GM18505 (cell line): ENCODE measurements around the gene TACC2.
"Not testable (repeated sequence)": the region's sequence is repeated elsewhere in the genome, so short reads cannot be mapped to it uniquely, and the experiment has no call there.

Experiments
- ATAC-seq: cut with Tn5 transposase; IDR thresholded peaks from one replicate; pipeline ENCODE4 v1.9.1; 2021; ENCODE audit not compliant: unreplicated experiment
- POLR2A ChIP-seq: IDR thresholded peaks from 4 replicates; pipeline ENCODE4 v1.6.1; 2011; ENCODE audit warnings: borderline replicate concordance; ENCODE audit not compliant: insufficient read depth, insufficient read length; ENCODE audit errors: extremely low read depth

The TACC2 gene

DNA sequence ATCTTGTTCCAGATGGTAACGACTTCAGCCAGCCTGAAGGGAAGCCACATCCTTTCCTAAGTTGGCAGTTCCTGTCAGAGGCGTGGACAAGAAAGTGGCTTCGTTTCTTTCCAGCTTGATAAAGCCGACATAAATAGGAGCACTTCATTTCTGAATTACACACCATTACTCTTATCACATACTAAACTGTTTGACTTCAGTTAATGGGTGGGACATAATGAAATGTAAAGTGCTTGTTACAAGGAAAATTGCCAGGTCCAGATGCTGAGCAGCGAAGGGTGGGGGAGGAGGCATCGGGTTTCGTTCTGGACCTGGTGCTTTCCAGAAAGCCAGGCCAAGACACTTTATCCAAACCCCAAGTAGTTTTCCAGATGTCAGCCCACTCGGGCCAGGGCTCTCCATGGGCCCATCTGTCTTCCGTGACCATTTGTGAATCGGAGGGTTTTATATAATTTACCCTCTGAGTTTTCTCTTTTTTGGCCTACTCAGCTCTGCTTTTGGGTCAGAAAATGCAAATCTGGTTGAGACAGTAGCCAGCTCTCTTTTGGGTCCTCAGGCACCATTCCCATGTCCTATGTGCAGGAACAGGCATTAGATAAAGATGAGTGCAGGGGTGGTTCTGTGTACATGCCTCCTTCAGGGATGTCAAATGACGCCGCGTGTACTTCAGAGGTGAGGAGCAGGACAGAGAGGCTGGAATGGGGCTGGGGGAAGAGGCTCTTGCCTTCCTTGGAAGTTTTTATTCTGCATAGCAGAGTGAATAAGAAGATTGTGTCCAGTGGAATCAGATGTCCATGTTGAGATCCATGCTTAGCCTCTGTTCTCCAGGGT lies 90.2 kb downstream of the TACC2 start:
- no peak for TF ChIP-seq POLR2A
- no peak for ATAC-seq

GRCh38 chr10:122082616-122083477 lies 93.9 kb downstream of the TACC2 start:
- ATAC-seq = no peak
- TF ChIP-seq POLR2A = no peak

DNA sequence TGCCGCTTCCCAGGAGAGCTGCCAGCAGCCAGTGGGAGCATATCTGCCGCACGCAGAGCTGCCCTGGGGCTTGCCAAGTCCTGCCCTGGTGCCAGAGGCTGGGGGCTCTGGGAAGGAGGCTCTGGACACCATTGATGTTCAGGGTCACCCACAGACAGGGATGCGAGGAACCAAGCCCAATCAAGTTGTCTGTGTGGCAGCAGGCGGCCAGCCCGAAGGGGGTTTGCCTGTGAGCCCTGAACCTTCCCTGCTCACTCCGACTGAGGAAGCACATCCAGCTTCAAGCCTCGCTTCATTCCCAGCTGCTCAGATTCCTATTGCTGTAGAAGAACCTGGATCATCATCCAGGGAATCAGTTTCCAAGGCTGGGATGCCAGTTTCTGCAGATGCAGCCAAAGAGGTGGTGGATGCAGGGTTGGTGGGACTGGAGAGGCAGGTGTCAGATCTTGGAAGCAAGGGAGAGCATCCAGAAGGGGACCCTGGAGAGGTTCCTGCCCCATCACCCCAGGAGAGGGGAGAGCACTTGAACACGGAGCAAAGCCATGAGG lies 94.6 kb downstream of the TACC2 start:
- TF ChIP-seq POLR2A = no peak
- ATAC-seq = no peak

- ATAC-seq = no peak
- TF ChIP-seq POLR2A = no peak
Measured at GRCh38 chr10:122084286-122085041, 95.5 kb downstream of the TACC2 start.

DNA sequence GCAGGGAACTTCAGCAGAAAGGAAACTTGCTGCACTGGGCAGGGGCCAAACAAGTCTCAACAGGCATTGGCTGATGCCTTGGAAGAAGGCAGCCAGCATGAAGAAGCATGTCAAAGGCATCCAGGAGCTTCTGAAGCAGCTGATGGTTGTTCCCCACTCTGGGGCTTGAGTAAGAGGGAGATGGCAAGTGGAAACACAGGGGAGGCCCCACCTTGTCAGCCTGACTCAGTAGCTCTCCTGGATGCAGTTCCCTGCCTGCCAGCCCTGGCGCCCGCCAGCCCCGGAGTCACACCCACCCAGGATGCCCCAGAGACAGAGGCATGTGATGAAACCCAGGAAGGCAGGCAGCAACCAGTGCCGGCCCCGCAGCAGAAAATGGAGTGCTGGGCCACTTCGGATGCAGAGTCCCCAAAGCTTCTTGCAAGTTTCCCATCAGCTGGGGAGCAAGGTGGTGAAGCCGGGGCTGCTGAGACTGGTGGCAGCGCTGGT lies 96.5 kb downstream of the TACC2 start:
- ATAC-seq = no peak
- TF ChIP-seq POLR2A = no peak

DNA sequence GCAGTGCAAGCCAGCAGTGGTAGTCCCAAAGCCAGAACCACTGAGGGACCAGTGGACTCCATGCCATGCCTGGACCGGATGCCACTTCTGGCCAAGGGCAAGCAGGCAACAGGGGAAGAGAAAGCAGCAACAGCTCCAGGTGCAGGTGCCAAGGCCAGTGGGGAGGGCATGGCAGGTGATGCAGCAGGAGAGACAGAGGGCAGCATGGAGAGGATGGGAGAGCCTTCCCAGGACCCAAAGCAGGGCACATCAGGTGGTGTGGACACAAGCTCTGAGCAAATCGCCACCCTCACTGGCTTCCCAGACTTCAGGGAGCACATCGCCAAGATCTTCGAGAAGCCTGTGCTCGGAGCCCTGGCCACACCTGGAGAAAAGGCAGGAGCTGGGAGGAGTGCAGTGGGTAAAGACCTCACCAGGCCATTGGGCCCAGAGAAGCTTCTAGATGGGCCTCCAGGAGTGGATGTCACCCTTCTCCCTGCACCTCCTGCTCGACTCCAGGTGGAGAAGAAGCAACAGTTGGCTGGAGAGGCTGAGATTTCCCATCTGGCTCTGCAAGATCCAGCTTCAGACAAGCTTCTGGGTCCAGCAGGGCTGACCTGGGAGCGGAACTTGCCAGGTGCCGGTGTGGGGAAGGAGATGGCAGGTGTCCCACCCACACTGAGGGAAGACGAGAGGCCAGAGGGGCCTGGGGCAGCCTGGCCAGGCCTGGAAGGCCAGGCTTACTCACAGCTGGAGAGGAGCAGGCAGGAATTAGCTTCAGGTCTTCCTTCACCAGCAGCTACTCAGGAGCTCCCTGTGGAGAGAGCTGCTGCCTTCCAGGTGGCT lies 97.7 kb downstream of the TACC2 start:
- no peak for ATAC-seq
- TF ChIP-seq POLR2A = no peak

DNA sequence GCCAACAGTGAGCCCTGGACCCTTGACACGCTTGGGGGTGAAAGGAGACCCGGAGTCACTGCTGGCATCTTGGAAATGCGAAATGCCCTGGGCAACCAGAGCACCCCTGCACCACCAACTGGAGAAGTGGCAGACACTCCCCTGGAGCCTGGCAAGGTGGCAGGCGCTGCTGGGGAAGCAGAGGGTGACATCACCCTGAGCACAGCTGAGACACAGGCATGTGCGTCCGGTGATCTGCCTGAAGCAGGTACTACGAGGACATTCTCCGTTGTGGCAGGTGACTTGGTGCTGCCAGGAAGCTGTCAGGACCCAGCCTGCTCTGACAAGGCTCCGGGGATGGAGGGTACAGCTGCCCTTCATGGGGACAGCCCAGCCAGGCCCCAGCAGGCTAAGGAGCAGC lies 98.5 kb downstream of the TACC2 start:
- no peak for TF ChIP-seq POLR2A
- ATAC-seq = no peak

DNA sequence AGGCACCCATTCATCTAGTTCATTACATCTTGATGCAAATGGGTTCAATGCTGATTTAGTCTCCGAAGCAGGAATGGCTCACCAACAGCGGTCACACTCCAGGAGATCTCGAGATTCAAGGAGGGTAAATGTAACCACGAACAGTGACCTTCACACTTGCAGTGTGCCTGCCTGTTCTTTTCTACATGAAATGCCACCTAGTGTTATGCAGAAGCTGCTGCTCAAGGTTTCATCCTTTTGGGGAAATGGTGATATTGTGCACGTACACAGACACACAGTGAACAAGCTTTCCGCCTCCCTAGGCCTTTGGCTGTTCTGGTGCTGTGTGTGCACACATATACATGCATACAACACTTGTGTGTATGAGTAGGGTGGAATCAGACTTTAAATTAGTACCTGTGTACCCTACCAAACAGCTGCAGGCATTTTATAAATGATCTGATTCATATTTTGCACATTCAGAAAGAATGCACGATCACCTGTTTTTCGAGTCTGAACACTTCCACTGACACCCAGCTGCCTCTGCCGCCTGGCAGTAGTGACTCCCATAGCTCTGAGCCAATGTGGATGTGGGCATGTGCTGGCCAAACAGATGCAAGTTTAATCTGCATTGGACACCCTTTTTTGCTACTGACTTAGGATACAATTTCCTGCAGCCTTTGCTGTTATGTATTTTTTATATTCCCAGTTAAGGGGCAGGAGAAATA lies 100.5 kb downstream of the TACC2 start:
- no peak for ATAC-seq
- no peak for TF ChIP-seq POLR2A

DNA sequence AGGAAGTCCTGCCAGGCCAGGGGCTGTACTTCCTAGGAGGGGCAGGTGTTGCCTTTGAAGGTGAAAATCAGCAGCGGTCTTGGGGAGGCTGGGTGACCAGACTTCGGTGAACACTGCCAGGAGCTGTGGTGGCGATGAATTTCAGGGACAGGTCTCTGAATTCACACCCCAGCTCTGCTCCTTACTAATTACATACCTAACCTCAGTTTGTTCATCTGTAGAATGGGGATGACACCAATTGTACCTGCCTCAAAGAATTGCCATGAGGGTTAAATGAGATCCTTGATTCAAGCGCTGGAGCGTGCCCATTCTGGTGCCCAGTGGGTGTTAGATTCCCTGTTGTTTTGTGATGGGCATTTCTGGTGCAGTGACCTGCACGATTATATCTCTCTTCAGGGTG lies 102.8 kb downstream of the TACC2 start:
- ATAC-seq = no peak
- no peak for TF ChIP-seq POLR2A

GRCh38 chr10:122093076-122093475 lies 104.1 kb downstream of the TACC2 start:
- no peak for ATAC-seq
- TF ChIP-seq POLR2A = no peak

- ATAC-seq = not testable (repeated sequence)
Measured at GRCh38 chr10:122096181-122096580, 107.2 kb downstream of the TACC2 start.

GRCh38 chr10:122096705-122097104 lies 107.7 kb downstream of the TACC2 start:
- ATAC-seq = no peak
- no peak for TF ChIP-seq POLR2A

GRCh38 chr10:122097935-122098334 lies 109.0 kb downstream of the TACC2 start:
- ATAC-seq = no peak
- TF ChIP-seq POLR2A = no peak
